Heart left ventricle (tissue), 13 donors: ENCODE results near the gene RSPH6A.

Experiments used
- CTCF ChIP-seq, 12 donors: fragments of 200-600 bp; sonication (generic) in 4 of 12; IDR thresholded peaks; one replicate each; pipeline versions ENCODE4 v1.5.0 to v1.8.0; 2018 to 2022; ENCODE audit warnings: antibody characterized with exemption in 12 of 12, mild to moderate bottlenecking in 5 of 12
- POLR2A ChIP-seq, 2 donors: fragments of 450-650 bp; IDR thresholded peaks; one replicate each; pipeline ENCODE4 v1.6.1; 2017; ENCODE audit warnings: antibody characterized with exemption in 2 of 2, mild to moderate bottlenecking in 2 of 2, moderate library complexity in 2 of 2
- donor health status: ischemic (EF 13 %, LVEDD 7.1; RV severe dilation, severe dysfunction).
- donor health status: DM: no; HTN: yes; CAD: no.
- donor health status: DM: no; HTN: no; CAD: no.
- donor health status: ischemic (EF 25% LVEDD 6.9; RV normal size, moderate dysfunction).
- donor health status: ischemic (EF 25% LVEDD 5.7; RV mildly dilated, moderate dysfunction).
- donor health status: ischemic (EF 35%, LVEDD 5.7; RV mildly dilated, moderate dysfunction).
- donor health status: nonischemic (EF 11% LVEDD 7.7; RV severe dilation, severe dysfunction).
- donor health status: DM: yes; HTN: yes; CAD: no.
- donor health status: PGD.
- donor health status: ischemic (EF 29% LVEDD 5.4; RV normal size, mild dysfunction).
- donor health status: nonischemic (EF 23%, LVEDD 6.1; RV moderate dilation, normal function).

GRCh38 chr19:45772912-45773311 is 42.2 kb downstream of the RSPH6A start:
- TF ChIP-seq CTCF (IDR thresholded peaks at IDR 0.05) (no peak), POLR2A (IDR thresholded peaks at IDR 0.05) (no peak)
